Gastrocnemius medialis (tissue), 4 donors: ENCODE measurements around the gene TANGO2.

Source experiments
- POLR2A ChIP-seq, 2 donors: fragments of 450-650 bp; IDR thresholded peaks; one replicate each; pipeline ENCODE4 v1.6.1; 2017; ENCODE audit warnings: antibody characterized with exemption in 2 of 2, mild to moderate bottlenecking in 2 of 2, moderate library complexity in 2 of 2
- TF ChIP-seq, protein P1 (sequence below), 5 experiments: fragments of 450-650 bp in 3 of 5; fragments of 200-600 bp in 2 of 5; sonication (generic) in 2 of 5; IDR thresholded peaks in 4 of 5; conservative IDR thresholded peaks in 1 of 5; 1 replicate in 4 of 5; 2 replicates in 1 of 5; pipeline ENCODE4 v1.5.1; 2016 to 2019; ENCODE audit warnings: antibody characterized with exemption in 5 of 5, mild to moderate bottlenecking in 3 of 5, moderate library complexity in 3 of 5

DNA sequence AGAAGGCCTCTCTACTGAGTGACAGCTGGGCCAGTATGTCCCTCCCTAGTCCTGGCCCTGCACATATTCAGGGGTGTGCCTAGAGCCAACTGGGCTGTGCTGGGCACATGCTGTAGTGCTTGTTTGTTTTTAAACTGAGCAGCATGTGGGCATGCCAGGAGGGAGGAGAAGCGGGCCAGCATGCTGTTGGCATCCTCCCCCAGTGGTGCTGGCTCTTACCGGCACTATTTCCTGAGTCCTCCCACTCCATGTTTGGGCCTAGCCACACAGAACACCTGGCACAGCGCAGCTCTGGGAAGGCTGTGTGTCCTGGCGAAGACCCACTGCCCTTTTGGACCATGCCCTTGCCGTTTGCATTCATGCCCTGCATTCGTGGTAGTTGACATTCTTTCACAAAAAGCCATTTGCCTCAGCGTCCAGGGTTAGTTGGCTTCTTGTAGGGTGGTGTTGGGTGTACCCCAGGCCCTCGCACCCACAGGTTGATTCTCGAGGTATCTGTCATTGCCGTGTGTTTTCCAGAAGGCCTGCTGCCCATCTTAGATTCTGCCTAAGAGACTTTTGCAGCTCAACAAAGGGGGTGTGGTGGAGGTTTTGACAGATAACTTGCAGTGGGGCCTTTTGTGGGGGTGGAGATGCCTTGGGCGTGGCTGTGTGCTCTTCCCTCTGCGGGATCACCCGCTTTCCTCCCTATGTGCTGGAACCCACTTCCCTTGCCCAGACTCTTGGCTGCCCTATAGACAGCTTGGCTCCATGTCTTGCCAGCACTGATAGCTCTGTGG lies 72.7 kb downstream of the TANGO2 start:
- no peak for TF ChIP-seq POLR2A (IDR thresholded peaks at IDR 0.05)
- TF ChIP-seq, protein P1, sequence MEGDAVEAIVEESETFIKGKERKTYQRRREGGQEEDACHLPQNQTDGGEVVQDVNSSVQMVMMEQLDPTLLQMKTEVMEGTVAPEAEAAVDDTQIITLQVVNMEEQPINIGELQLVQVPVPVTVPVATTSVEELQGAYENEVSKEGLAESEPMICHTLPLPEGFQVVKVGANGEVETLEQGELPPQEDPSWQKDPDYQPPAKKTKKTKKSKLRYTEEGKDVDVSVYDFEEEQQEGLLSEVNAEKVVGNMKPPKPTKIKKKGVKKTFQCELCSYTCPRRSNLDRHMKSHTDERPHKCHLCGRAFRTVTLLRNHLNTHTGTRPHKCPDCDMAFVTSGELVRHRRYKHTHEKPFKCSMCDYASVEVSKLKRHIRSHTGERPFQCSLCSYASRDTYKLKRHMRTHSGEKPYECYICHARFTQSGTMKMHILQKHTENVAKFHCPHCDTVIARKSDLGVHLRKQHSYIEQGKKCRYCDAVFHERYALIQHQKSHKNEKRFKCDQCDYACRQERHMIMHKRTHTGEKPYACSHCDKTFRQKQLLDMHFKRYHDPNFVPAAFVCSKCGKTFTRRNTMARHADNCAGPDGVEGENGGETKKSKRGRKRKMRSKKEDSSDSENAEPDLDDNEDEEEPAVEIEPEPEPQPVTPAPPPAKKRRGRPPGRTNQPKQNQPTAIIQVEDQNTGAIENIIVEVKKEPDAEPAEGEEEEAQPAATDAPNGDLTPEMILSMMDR (IDR thresholded peaks at IDR 0.05 in 4 of 5, conservative IDR thresholded peaks at IDR 0.05 in 1 of 5) = no peak
